Common myeloid progenitor, CD34-positive (primary cell): ENCODE measurements around the gene QPCT. TPM values are rescaled to one million over a fixed set of nuclear protein-coding genes. Genes with fewer than 3 reads are reported as not detected.
"Not testable (repeated sequence)": the region's sequence is repeated elsewhere in the genome, so short reads cannot be mapped to it uniquely, and the experiment has no call there.

Experiments used
- CTCF ChIA-PET: fragments of 350-600 bp; sonication (Branson Sonifier 250); formaldehyde crosslinking; loops from one replicate; lab custom pipeline; 2021; ENCODE audit warnings: antibody characterized with exemption; lab: Charles Lee
- POLR2A ChIA-PET: fragments of 350-600 bp; sonication (Branson Sonifier 250); formaldehyde crosslinking; loops from one replicate; lab custom pipeline; 2021; ENCODE audit warnings: antibody characterized with exemption; lab: Charles Lee
- DNase-seq, 3 donors: peaks; one replicate each; pipeline versions ENCODE4 v3.0.0 to v3.0.0-alpha.2; 2013
- H3K27ac ChIP-seq, 2 experiments: 1 replicate in 1 of 2; 2 replicates in 1 of 2; pipeline ENCODE4 v1.7.0; 2013; ENCODE audit warnings: inconsistent platforms in 2 of 2, low read length in 2 of 2, mild to moderate bottlenecking in 2 of 2, low read depth in 1 of 2, moderate library complexity in 1 of 2; ENCODE audit not compliant: severe bottlenecking in 2 of 2, insufficient read depth in 1 of 2, poor library complexity in 1 of 2
- H3K27me3 ChIP-seq, 5 experiments: replicated peaks in 2 of 5; 1 replicate in 3 of 5; 2 replicates in 2 of 5; pipeline versions ENCODE4 v1.6.1 to v1.7.0; 2013; ENCODE audit warnings: low read length in 4 of 5, mild to moderate bottlenecking in 2 of 5, moderate library complexity in 2 of 5, inconsistent platforms in 1 of 5; ENCODE audit not compliant: insufficient read depth in 5 of 5, control insufficient read depth in 4 of 5
- H3K36me3 ChIP-seq, 4 experiments: 1 replicate in 2 of 4; 2 replicates in 2 of 4; pipeline versions ENCODE4 v1.6.1 to v1.7.0; 2013; ENCODE audit warnings: low read length in 3 of 4, control low read depth in 1 of 4, mild to moderate bottlenecking in 1 of 4; ENCODE audit not compliant: control insufficient read depth in 4 of 4, insufficient read depth in 4 of 4
- H3K4me1 ChIP-seq, 4 experiments: 1 replicate in 3 of 4; 2 replicates in 1 of 4; pipeline versions ENCODE4 v1.6.1 to v1.7.1; 2013; ENCODE audit warnings: low read length in 3 of 4, mild to moderate bottlenecking in 3 of 4, control low read depth in 1 of 4, inconsistent platforms in 1 of 4, moderate library complexity in 1 of 4; ENCODE audit not compliant: control insufficient read depth in 4 of 4, insufficient read depth in 4 of 4; ENCODE audit errors: control extremely low read depth in 1 of 4
- H3K4me3 ChIP-seq, 7 experiments: 1 replicate in 4 of 7; 2 replicates in 3 of 7; pipeline versions ENCODE4 v1.5.1 to v1.7.0; 2013; ENCODE audit warnings: mild to moderate bottlenecking in 7 of 7, low read length in 6 of 7, moderate library complexity in 6 of 7, inconsistent platforms in 2 of 7, low read depth in 2 of 7, control low read depth in 1 of 7; ENCODE audit not compliant: insufficient read depth in 4 of 7, control insufficient read depth in 1 of 7; ENCODE audit errors: extremely low read depth in 1 of 7
- H3K9me3 ChIP-seq, 5 experiments: 1 replicate in 4 of 5; 2 replicates in 1 of 5; pipeline versions ENCODE4 v1.6.1 to v1.7.1; 2013; ENCODE audit warnings: low read length in 4 of 5, mild to moderate bottlenecking in 2 of 5, inconsistent platforms in 1 of 5, low read depth in 1 of 5, moderate library complexity in 1 of 5; ENCODE audit not compliant: control insufficient read depth in 4 of 5, insufficient read depth in 2 of 5; ENCODE audit errors: control extremely low read depth in 1 of 5
- WGBS: methylation state at CpG from one replicate; pipeline ENCODE4 v1.1.5; 2013; ENCODE audit not compliant: insufficient coverage; 5-methylcytosine and 5-hydroxymethylcytosine counted together
- polyA plus RNA-seq: library from polyadenylated mRNA; unstranded; fragments of 120-200 nt; gene quantifications from one replicate; pipeline ENCODE4 v1.2.1, GENCODE V29; 2013

Gene QPCT
- 3.1 TPM for polyA plus RNA-seq

DNA sequence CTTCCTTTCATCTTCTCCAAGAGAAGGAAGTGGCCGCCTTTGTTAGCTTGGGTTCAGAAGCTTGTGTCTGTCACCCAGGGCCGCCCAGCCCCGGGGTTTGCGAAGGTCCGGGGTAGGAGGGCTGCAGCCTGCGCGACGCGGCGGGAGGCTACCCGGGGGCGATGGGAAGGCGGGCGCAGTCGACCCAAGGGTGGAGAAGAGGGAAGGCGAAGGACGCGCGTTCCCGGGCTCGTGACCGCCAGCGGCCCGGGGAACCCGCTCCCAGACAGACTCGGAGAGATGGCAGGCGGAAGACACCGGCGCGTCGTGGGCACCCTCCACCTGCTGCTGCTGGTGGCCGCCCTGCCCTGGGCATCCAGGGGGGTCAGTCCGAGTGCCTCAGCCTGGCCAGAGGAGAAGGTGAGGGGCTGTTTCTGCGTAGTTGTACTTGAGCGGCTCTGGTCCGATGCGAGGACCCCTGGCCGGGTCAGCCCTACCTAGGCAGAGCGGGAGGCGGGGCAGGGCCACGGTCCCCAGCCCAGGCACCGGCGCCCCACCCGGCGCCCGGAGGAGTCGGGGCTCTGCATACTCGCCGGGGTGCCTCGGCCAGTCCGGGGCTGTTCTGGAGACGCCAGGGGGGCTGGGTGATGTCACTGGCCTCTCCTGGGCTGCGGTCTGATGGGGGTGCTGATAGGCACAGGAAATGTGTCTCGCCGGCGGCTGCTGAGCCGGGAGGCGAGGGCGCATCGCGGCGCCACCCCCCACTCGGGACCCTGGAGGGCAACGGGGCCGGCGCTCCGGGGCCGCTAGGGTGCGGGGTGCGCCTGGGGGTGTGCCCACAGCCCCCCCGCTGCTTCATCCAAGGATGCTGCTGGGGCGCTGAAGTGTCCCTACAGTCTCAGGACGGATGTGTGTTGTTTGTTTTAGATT is at the start of gene QPCT:
Gene QPCT (plus strand): TSS at position 178 of the 909 bp plus-strand sequence. CDS start 102 bp downstream, at position 280.
- no peaks in the 10 kb centered on the region for H3K36me3 ChIP-seq
- H3K4me1 ChIP-seq, result peaks cover 6 to 38% (median 22%) of the 10 kb centered on the region in 4 experiments
- no peaks in the 10 kb centered on the region for H3K9me3 ChIP-seq
- ChIA-PET CTCF (interaction anchor here (1.1 to 1.9 kb wide), 3 partner anchors 22 to 512 kb away, joined by 4 to 5 read pairs (median 4); no protein-coding TSS in a partner anchor), POLR2A (interaction anchor here (1.3 to 2.0 kb wide), 2 partner anchors 20 to 52 kb away, joined by 9 to 10 read pairs; partner anchors contain the start of gene PRKD3)
- peak within 1 kb of the TSS; percentile 48 to 91 (median 71) for H3K4me3 ChIP-seq
- peak; percentile 61 to 89 (median 78) for DNase-seq
- H3K27me3 ChIP-seq, result no peaks in the 10 kb centered on the region
- H3K27ac ChIP-seq, result no peak within 1 kb of the TSS
- WGBS, result under 1% methylated on average over 58 of the region's 73 CpGs

DNA sequence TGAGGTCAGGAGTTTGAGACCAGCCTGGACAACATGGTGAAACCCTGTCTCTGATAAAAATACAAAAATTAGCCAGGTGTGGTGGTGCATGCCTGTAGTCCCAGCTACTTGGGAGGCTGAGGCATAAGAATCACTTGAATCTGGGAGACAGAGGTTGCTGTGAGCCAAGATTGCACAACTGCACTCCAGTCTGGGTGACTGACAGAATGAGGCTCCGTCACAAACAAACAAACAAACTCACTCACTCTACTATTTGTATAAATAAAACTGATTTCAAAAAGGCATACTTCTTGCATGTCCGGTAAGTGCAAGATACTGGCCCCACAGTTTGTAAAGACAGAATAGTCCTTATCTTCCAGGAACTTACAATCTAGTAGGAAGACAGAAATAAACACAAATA is 49.6 kb upstream of the QPCT start:
- H3K4me3 ChIP-seq, H3K27ac ChIP-seq: not testable (repeated sequence)

DNA sequence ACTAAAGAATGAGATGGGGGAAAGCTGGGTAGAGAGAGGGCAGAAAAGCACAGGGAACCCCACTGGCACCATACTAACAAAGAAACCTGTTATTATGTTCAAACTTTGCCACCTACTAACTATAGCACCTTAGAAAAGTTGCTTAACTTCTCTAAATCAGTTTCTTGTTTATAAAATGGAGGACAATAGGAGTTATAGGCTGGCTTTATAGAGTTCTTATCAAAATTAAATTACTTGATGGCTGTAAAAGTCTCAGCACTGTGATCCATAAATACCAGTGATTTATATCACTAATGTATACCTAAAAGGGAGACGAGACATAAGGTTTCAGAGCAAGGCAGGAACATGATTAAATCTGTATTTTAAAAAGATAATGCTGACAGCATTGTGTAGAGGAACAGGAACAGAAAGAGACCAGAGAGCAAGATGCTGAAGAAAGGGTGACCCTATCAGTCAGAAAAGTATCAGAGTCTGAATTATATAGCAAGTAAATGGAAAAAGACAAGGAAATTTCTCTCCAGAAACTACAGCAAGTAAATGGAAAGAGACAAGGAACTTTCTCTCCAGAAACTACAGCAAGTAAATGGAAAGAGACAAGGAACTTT is 48.9 kb upstream of the QPCT start:
- no peak overlapping the region for H3K27ac ChIP-seq
- no peaks in the 10 kb centered on the region for H3K9me3 ChIP-seq
- DNase-seq, result no peak
- CTCF ChIA-PET, result interaction anchor here (1.1 kb wide), 1 partner anchor 15 kb away, joined by 6 read pairs; no protein-coding TSS in a partner anchor
- H3K36me3 ChIP-seq, result peaks cover 2 to 16% (median 3%) of the 10 kb centered on the region in 4 experiments
- H3K27me3 ChIP-seq, result no peaks in the 10 kb centered on the region
- WGBS, result no CpG with 5 or more reads among the region's 1 CpG
- POLR2A ChIA-PET, result no interaction called here
- no peaks in the 10 kb centered on the region for H3K4me1 ChIP-seq
- H3K4me3 ChIP-seq, result no peak overlapping the region

More for the DNA sequence above, 49.6 kb upstream of the QPCT start:
- peaks cover 2 to 18% (median 4%) of the 10 kb centered on the region in 4 experiments for H3K36me3 ChIP-seq
- H3K4me1 ChIP-seq, POLR2A ChIA-PET, H3K27me3 ChIP-seq, CTCF ChIA-PET, DNase-seq, H3K9me3 ChIP-seq: not testable (repeated sequence)
- WGBS, result no CpG with 5 or more reads among the region's 2 CpGs

DNA sequence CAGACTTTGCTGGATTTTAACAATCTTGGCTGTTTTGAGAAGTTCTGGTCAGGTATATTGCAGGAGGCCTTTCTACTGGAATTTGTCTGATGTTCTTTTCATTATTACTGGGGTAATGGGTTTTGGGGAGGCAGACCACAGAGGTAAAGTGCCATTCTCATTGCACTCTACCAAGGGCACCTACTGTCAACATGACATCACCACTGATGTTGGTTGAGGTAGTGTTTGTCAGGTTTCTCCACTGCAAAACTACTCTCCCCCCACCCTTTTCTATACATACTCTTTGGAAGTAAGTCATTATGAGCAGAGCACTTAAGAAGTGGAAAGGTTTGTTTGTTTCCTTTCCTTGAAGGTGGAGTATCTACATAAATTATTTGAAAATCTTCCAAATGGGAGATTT is 46.8 kb upstream of the QPCT start:
- ChIA-PET POLR2A (no interaction called here), CTCF (no interaction called here)
- Histone ChIP-seq H3K4me1 (no peaks in the 10 kb centered on the region), H3K4me3 (no peak overlapping the region), H3K36me3 (peaks cover 0 to 6% (median under 1%) of the 10 kb centered on the region in 4 experiments), H3K27me3 (no peaks in the 10 kb centered on the region), H3K27ac (no peak overlapping the region), H3K9me3 (peaks cover 0 to 1% (median 0%) of the 10 kb centered on the region in 5 experiments)
- no peak for DNase-seq

DNA sequence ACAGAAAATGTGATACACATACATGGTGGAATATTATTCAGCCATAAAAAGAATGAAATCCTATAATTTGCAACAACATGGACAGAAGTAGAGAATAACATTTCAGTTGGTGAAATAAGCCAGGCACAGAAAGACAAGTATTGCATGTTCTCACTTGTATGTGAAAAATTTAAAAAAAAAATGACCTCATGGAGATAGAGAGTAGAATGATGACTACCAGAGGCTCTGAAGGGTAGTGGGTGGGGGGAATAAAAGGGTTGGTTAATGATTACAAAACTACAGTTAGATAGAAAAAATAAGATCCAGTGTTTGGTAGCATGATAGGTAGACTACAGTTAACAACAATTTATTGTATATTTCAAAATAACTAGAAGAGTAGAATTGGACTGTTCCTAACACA is 44.3 kb upstream of the QPCT start:
- H3K36me3 ChIP-seq, result peaks cover 0 to 11% (median 2%) of the 10 kb centered on the region in 4 experiments
- no peak for DNase-seq
- H3K27ac ChIP-seq, result no peak overlapping the region
- CTCF ChIA-PET, result no interaction called here
- POLR2A ChIA-PET, result no interaction called here
- H3K4me1 ChIP-seq, result no peaks in the 10 kb centered on the region
- peaks cover 0 to 10% (median 0%) of the 10 kb centered on the region in 5 experiments for H3K9me3 ChIP-seq
- no peak overlapping the region for H3K4me3 ChIP-seq
- H3K27me3 ChIP-seq, result no peaks in the 10 kb centered on the region

DNA sequence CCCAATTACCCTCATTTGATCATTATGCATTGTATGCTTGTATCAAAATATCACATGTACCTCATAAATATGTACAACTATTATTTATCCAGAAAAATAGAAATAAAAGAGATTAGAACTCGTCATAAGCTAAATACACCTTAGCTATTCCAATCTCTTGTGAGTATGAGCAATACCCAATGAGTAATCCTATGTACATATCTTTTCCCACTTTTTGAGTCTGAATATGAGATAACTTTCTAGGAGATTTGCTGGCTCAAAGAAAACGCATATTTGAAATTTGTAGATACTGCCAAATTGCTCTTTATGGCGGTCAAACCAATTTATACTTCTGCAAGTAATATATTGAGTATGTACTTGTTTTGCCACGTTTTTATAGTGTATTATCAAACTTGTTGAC is 43.9 kb upstream of the QPCT start:
- no peak for DNase-seq
- no CpG with 5 or more reads among the region's 4 CpGs for WGBS
- POLR2A ChIA-PET, result interaction anchor here (0.7 kb wide), 1 partner anchor 42 kb away, joined by 3 read pairs; no protein-coding TSS in a partner anchor
- H3K36me3 ChIP-seq, result peaks cover 0 to 11% (median 2%) of the 10 kb centered on the region in 4 experiments
- H3K27ac ChIP-seq, result no peak overlapping the region
- H3K4me3 ChIP-seq, result no peak overlapping the region
- no peaks in the 10 kb centered on the region for H3K27me3 ChIP-seq
- CTCF ChIA-PET, result interaction anchor here (1.2 kb wide), 1 partner anchor 15 kb away, joined by 4 read pairs; no protein-coding TSS in a partner anchor
- H3K4me1 ChIP-seq, result no peaks in the 10 kb centered on the region
- peaks cover 0 to 10% (median 0%) of the 10 kb centered on the region in 5 experiments for H3K9me3 ChIP-seq
